ENCODE measurements around the gene ARSD.

DNA sequence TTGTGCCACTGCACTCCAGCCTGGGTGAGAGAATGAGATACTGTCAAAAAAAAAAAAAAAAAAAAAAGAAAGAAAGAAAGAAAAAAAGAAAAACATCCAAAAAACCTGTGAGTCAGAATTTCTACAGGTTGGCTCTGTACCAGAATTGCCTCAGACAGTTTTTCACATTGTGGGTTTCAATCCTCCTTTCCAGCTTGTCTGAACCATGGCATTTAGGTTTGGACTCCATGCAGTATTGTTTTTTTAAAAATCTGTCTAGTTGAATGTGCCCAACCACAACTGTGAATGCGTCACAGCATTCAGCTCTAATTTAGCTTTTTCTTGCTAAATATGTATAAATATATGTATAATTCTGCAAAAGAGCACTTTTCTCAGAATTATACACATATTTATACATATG is 45.8 kb upstream of the ARSD start:
- TF ChIP-seq, protein P1, sequence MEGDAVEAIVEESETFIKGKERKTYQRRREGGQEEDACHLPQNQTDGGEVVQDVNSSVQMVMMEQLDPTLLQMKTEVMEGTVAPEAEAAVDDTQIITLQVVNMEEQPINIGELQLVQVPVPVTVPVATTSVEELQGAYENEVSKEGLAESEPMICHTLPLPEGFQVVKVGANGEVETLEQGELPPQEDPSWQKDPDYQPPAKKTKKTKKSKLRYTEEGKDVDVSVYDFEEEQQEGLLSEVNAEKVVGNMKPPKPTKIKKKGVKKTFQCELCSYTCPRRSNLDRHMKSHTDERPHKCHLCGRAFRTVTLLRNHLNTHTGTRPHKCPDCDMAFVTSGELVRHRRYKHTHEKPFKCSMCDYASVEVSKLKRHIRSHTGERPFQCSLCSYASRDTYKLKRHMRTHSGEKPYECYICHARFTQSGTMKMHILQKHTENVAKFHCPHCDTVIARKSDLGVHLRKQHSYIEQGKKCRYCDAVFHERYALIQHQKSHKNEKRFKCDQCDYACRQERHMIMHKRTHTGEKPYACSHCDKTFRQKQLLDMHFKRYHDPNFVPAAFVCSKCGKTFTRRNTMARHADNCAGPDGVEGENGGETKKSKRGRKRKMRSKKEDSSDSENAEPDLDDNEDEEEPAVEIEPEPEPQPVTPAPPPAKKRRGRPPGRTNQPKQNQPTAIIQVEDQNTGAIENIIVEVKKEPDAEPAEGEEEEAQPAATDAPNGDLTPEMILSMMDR (IDR thresholded peaks at IDR 0.05; ENCODE audit: low read length) = no peak
- TF ChIP-seq EZH2 (IDR thresholded peaks at IDR 0.05; ENCODE audit: borderline replicate concordance, low read length) = no peak
